Neural progenitor cell (in vitro differentiated cells): ENCODE measurements around the gene ALDH1A3. TPM values are rescaled to one million over a fixed set of nuclear protein-coding genes. Genes with fewer than 3 reads are reported as not detected.

Experiments used
- DNase-seq: peaks from one replicate; pipeline ENCODE4 v3.0.0-alpha.2; 2016; ENCODE audit warnings: low spot score
- H2AFZ ChIP-seq: fragments of 200-600 bp; sonication (generic); replicated peaks from 2 replicates; pipeline ENCODE4 v1.6.1; 2016; ENCODE audit warnings: antibody characterized with exemption
- H3F3A ChIP-seq: fragments of 200-600 bp; sonication (generic); 2 replicates; pipeline ENCODE4 v1.6.1; 2016; ENCODE audit warnings: antibody characterized with exemption, low read depth
- H3K27ac ChIP-seq: fragments of 200-600 bp; sonication (generic); 2 replicates; pipeline ENCODE4 v1.5.1; 2016; ENCODE audit warnings: mild to moderate bottlenecking
- H3K27me3 ChIP-seq: fragments of 200-600 bp; sonication (generic); 2 replicates; pipeline ENCODE4 v1.6.1; 2016; ENCODE audit warnings: mild to moderate bottlenecking, moderate library complexity
- H3K36me3 ChIP-seq: fragments of 200-600 bp; sonication (generic); 2 replicates; pipeline ENCODE4 v1.5.1; 2016
- H3K4me1 ChIP-seq: fragments of 200-600 bp; sonication (generic); 2 replicates; pipeline ENCODE4 v1.6.1; 2016; ENCODE audit warnings: mixed run types
- H3K4me2 ChIP-seq: fragments of 200-600 bp; sonication (generic); 2 replicates; pipeline ENCODE4 v1.6.1; 2016
- H3K4me3 ChIP-seq: fragments of 200-600 bp; sonication (generic); 2 replicates; pipeline ENCODE4 v1.5.1; 2016
- H3K79me2 ChIP-seq: fragments of 200-600 bp; sonication (generic); 2 replicates; pipeline ENCODE4 v1.6.1; 2016; ENCODE audit warnings: low read depth
- H3K9ac ChIP-seq: fragments of 200-600 bp; sonication (generic); 2 replicates; pipeline ENCODE4 v1.6.1; 2016
- H3K9me3 ChIP-seq: fragments of 200-600 bp; sonication (generic); 2 replicates; pipeline ENCODE4 v1.5.1; 2016; ENCODE audit warnings: low read depth
- H4K20me1 ChIP-seq: fragments of 200-600 bp; sonication (generic); 2 replicates; pipeline ENCODE4 v1.6.1; 2016; ENCODE audit warnings: low read depth
- H3K27ac Mint-ChIP-seq: 3 replicates; pipeline ENCODE4 v1.8.0; 2021; ENCODE audit warnings: mixed read lengths
- H3K27me3 Mint-ChIP-seq: 2 replicates; pipeline ENCODE4 v1.8.0; 2022; ENCODE audit warnings: low read depth, mild to moderate bottlenecking, inconsistent platforms, moderate library complexity, mixed read lengths; ENCODE audit not compliant: insufficient read depth
- H3K36me3 Mint-ChIP-seq: 3 replicates; pipeline ENCODE4 v1.8.0; 2021; ENCODE audit warnings: mixed read lengths
- H3K4me1 Mint-ChIP-seq: 3 replicates; pipeline ENCODE4 v1.8.0; 2021; ENCODE audit warnings: mixed read lengths
- H3K4me3 Mint-ChIP-seq: 3 replicates; pipeline ENCODE4 v1.8.0; 2021; ENCODE audit warnings: mild to moderate bottlenecking, moderate library complexity, mixed read lengths
- H3K9me3 Mint-ChIP-seq: 3 replicates; pipeline ENCODE4 v1.8.0; 2020; ENCODE audit warnings: mixed read lengths
- CTCF ChIP-seq: fragments of 200-600 bp; sonication (generic); IDR thresholded peaks from 2 replicates; pipeline ENCODE4 v1.5.1; 2017; ENCODE audit warnings: antibody characterized with exemption, mild to moderate bottlenecking
- EZH2 ChIP-seq: fragments of 200-600 bp; sonication (generic); IDR thresholded peaks from 2 replicates; pipeline ENCODE4 v1.6.1; 2017; ENCODE audit warnings: antibody characterized with exemption, mild to moderate bottlenecking, moderate library complexity
- EZH2phosphoT487 ChIP-seq: fragments of 200-600 bp; sonication (generic); IDR thresholded peaks from 2 replicates; pipeline ENCODE4 v1.6.1; 2017; ENCODE audit warnings: antibody characterized with exemption
- total RNA-seq: library from RNA; depleted of rRNA; stranded (reverse); fragments of >200 nt; gene quantifications from 2 replicates; pipeline ENCODE4 v1.2.3, GENCODE V29; 2015; ENCODE audit warnings: low replicate concordance

ALDH1A3 gene
- total RNA-seq, 1 donor from 2014 or later = 0.80 TPM

GRCh38 chr15:100836501-100836900, 43.1 kb upstream of the ALDH1A3 start:
- Histone ChIP-seq H3K4me1 (no peaks in the 10 kb centered on the region), H3K4me2 (no peak overlapping the region), H3K4me3 (no peak overlapping the region), H3K27me3 (no peaks in the 10 kb centered on the region), H3K9me3 (no peaks in the 10 kb centered on the region), H3K9ac (no peak overlapping the region), H3K36me3 (no peaks in the 10 kb centered on the region), H3F3A (no peaks in the 10 kb centered on the region), H2AFZ (no peak overlapping the region), H3K79me2 (no peaks in the 10 kb centered on the region), H4K20me1 (no peaks in the 10 kb centered on the region), H3K27ac (no peak overlapping the region)
- no peak overlapping the region for H3K4me3 Mint-ChIP-seq
- no peaks in the 10 kb centered on the region for H3K4me1 Mint-ChIP-seq
- no peak overlapping the region for H3K27ac Mint-ChIP-seq
- H3K9me3 Mint-ChIP-seq = no peaks in the 10 kb centered on the region
- no peaks in the 10 kb centered on the region for H3K36me3 Mint-ChIP-seq
- DNase-seq = no peak
- peaks cover 7% of the 10 kb centered on the region for H3K27me3 Mint-ChIP-seq
- TF ChIP-seq CTCF = no peak
- no peak for TF ChIP-seq EZH2
- TF ChIP-seq EZH2phosphoT487 = no peak

GRCh38 chr15:100841426-100841825, 38.2 kb upstream of the ALDH1A3 start:
- no peak for TF ChIP-seq EZH2
- TF ChIP-seq EZH2phosphoT487 = no peak
- Histone ChIP-seq H3K4me1 (no peaks in the 10 kb centered on the region), H3K9me3 (no peaks in the 10 kb centered on the region), H3F3A (no peaks in the 10 kb centered on the region), H3K27me3 (no peaks in the 10 kb centered on the region), H3K4me3 (no peak overlapping the region), H3K4me2 (no peak overlapping the region), H3K79me2 (no peaks in the 10 kb centered on the region), H3K9ac (no peak overlapping the region), H3K36me3 (no peaks in the 10 kb centered on the region), H4K20me1 (no peaks in the 10 kb centered on the region), H3K27ac (no peak overlapping the region), H2AFZ (no peak overlapping the region)
- Mint-ChIP-seq H3K4me1 (peaks cover 6% of the 10 kb centered on the region), H3K27me3 (peaks cover 6% of the 10 kb centered on the region), H3K36me3 (no peaks in the 10 kb centered on the region), H3K9me3 (no peaks in the 10 kb centered on the region), H3K4me3 (no peak overlapping the region), H3K27ac (no peak overlapping the region)
- DNase-seq = no peak

GRCh38 chr15:100842756-100843730, 36.6 kb upstream of the ALDH1A3 start:
- Mint-ChIP-seq H3K36me3 (no peaks in the 10 kb centered on the region), H3K27ac (no peak overlapping the region), H3K9me3 (no peaks in the 10 kb centered on the region), H3K27me3 (peaks cover 10% of the 10 kb centered on the region), H3K4me3 (no peak overlapping the region), H3K4me1 (peaks cover 6% of the 10 kb centered on the region)
- Histone ChIP-seq H2AFZ (no peak overlapping the region), H3K79me2 (no peaks in the 10 kb centered on the region), H3K9me3 (no peaks in the 10 kb centered on the region), H3K4me3 (no peak overlapping the region), H4K20me1 (no peaks in the 10 kb centered on the region), H3K36me3 (no peaks in the 10 kb centered on the region), H3K27ac (no peak overlapping the region), H3K27me3 (no peaks in the 10 kb centered on the region), H3K9ac (no peak overlapping the region), H3K4me1 (no peaks in the 10 kb centered on the region), H3F3A (no peaks in the 10 kb centered on the region), H3K4me2 (no peak overlapping the region)
- no peak for DNase-seq
- TF ChIP-seq EZH2 (no peak), CTCF (no peak), EZH2phosphoT487 (no peak)

GRCh38 chr15:100844167-100844566, 35.5 kb upstream of the ALDH1A3 start:
- Histone ChIP-seq H3K4me3 (no peak overlapping the region), H3K9me3 (no peaks in the 10 kb centered on the region), H3K9ac (no peak overlapping the region), H3F3A (no peaks in the 10 kb centered on the region), H3K27me3 (no peaks in the 10 kb centered on the region), H3K36me3 (no peaks in the 10 kb centered on the region), H3K4me2 (no peak overlapping the region), H4K20me1 (no peaks in the 10 kb centered on the region), H3K4me1 (no peaks in the 10 kb centered on the region), H2AFZ (no peak overlapping the region), H3K27ac (no peak overlapping the region), H3K79me2 (no peaks in the 10 kb centered on the region)
- Mint-ChIP-seq H3K27ac (no peak overlapping the region), H3K4me1 (peaks cover 6% of the 10 kb centered on the region), H3K9me3 (no peaks in the 10 kb centered on the region), H3K36me3 (no peaks in the 10 kb centered on the region), H3K27me3 (peaks cover 10% of the 10 kb centered on the region), H3K4me3 (no peak overlapping the region)
- no peak for DNase-seq
- TF ChIP-seq EZH2 (no peak), EZH2phosphoT487 (no peak), CTCF (no peak)
